NCI-H146 treated with DMSO at 0.1 percent for 48 hours (cell line): ENCODE data around the gene CX3CL1.
A peak's percentile ranks its signal among the peaks of the same experiment; 100 is the strongest.
"Not testable (repeated sequence)": the region's sequence is repeated elsewhere in the genome, so short reads cannot be mapped to it uniquely, and the experiment has no call there.

Source experiments
- DNase-seq: peaks from one replicate; lab custom pipeline; 2025; ENCODE audit not compliant: unreplicated experiment; lab: John Stamatoyannopoulos, UW

Gene CX3CL1

DNA sequence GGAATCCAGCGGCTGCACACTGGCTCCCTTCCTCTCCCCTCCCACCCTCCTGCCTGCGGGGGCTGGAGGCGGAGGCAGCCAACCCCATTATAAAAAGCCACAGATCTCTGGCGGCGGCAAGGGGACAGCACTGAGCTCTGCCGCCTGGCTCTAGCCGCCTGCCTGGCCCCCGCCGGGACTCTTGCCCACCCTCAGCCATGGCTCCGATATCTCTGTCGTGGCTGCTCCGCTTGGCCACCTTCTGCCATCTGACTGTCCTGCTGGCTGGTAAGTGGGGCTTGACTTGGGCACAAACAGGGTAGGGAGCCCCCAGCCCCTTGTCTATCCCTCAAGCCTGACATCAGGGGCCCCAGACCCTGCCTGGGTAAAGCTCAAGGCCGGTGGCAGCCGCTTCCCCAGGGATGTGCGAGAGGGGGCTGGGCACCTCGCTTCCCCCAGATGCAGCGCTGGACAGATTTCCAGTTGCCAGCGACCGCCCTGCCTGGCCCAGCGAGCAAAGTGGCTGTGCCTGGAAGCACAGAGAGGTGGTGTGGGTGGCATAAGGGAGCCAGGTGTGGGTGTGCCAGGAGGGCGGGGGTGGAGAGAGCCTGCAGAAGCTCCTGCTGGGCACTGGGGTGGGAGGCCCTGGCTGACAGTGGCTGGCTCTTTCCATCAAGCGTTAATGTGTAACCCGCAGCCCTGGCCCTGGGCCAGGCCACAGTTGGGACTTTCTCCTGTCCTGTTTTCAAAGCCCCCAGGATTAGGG lies at the start of gene CX3CL1:
Gene CX3CL1 (plus strand): TSS at position 119 of the 745 bp plus-strand sequence. CDS start 79 bp downstream, at position 198.
- peak; percentile 1 for DNase-seq

DNA sequence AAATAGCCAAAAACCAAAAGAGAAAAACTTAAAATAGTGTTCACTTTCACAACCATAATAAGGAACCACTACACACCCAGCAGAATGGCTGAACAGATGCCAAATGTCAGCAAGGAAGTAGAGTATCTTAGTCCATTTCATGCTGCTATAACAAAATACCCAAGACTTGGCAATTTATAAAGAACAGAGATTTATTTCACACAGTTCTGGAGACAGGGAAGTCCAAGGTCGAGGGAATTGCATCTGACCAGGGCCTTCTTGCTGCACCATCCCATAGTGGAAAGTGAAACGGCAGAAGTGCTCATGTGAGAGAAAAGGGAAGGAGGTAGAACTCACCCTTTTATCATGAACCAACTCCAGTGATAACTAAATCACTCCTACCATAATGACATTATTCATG lies 47.5 kb upstream of the CX3CL1 start:
- DNase-seq = no peak

DNA sequence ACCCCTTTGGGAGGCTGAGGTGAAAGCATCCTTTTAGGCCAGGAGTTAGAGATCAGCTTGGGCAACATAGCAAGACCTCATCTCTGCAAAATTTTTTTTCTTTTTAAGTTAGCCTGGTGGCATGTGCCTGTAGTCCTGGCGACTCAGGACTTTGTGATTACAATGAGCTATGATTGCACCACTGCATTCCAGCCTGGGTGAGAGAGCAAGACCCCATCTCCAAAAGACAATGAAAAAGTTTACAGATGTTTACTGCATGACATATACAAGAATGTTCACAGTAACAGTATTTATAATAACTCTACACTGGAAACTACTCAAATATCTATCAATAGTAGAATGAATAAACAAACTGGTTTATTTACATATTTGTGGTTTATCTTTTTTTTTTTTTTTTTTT lies 46.8 kb upstream of the CX3CL1 start:
- no peak for DNase-seq

DNA sequence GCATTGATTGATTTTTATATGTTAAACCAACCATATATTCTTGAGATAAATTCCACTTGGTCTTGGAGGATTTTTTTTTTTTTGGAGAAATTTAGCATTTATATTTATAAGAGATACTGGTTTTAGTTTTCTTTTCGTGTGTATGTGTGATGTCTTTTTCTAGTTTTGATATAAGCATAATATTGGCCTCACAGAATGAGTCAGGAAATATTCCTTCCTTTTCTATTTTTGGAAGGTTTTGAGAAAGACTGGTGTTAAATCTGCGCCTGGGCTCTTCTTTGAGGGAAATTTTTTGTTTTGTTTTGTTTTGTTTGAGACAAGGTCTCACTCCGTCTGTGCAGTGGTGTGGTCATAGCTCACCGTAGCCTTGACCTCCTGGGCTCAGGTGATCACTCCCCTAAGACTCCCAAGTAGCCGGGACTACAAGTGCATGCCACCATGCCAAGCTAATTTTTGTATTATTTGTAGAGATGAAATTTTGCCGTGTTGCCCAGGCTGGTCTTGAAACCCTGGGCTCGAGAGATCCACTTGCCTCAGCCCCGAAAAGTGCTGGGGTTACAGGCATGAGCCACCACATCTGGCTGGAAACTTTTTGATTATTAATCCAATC lies 42.5 kb upstream of the CX3CL1 start:
- no peak for DNase-seq

DNA sequence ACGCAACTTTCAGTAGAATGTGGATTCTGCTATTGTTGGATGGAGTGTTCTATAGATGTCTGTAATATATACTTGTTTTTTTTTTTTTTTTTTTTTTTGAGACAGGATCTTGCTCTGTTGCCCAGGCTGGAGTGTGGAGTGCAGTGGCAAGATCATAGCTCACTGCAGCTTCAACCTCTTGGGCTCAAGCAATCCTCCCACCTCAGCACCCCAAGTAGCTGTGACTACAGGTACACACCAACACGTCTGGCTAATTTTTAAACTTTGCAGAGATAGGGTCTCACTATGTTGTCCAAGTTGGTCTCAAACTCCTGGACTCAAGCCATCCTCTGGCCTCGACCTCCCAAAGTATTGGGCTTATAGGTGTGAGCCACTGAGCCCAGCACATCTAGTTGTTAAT lies 40.9 kb upstream of the CX3CL1 start:
- no peak for DNase-seq

DNA sequence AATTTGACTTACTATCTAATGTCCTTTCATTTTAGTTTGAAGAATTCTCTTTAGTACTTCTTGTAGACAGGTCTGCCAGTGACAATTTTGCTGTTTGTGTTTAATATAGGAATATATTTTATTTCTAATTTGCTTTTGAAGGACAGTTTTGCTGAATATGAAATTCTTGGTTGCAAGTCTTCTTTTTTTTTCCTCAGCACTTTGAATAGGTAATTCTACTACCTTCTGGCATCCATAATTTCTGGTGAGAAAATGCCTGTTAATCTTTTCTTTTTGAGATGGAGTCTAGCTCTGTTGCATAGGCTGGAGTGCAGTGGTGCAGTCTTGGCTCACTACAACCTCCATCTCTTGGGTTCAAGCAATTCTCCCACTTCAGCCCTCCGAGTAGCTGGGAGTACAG lies 38.9 kb upstream of the CX3CL1 start:
- no peak for DNase-seq

DNA sequence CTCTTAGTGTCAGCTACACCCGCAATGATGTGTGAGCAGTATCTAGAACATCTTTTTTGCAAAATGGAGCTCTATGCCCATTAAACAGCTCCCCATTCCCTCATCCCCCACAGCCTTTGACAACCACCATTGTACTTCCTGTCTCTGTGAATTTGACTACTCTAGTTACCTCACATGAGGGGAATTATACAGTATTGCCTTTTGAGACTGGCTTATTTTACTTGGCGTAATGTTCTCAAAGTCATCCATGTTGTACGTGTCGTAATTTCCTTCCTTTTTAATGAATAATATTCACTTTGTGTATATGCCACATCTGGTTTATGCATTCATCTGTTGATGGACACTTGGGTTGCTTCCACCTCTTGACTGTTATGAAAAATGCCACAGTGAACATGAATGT lies 36.9 kb upstream of the CX3CL1 start:
- no peak for DNase-seq

DNA sequence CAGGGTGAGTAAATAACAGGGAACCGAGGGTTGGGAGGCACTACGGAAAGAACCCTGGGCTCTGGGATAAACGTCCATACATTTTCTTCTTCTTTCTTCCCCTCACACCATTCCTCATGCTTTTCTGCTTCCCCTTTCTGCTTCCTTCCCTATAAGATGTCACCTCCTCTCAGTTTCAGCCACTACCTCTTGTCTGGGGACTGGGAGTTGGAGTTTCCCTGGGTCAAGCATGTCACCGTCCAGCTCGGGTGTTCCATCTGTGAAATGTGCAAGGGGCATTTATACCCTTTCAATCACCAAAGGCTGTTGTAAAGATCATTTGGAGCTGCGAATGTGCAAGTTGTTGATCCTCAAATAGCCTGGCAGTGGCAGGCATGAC lies 31.2 kb upstream of the CX3CL1 start:
- no peak for DNase-seq

DNA sequence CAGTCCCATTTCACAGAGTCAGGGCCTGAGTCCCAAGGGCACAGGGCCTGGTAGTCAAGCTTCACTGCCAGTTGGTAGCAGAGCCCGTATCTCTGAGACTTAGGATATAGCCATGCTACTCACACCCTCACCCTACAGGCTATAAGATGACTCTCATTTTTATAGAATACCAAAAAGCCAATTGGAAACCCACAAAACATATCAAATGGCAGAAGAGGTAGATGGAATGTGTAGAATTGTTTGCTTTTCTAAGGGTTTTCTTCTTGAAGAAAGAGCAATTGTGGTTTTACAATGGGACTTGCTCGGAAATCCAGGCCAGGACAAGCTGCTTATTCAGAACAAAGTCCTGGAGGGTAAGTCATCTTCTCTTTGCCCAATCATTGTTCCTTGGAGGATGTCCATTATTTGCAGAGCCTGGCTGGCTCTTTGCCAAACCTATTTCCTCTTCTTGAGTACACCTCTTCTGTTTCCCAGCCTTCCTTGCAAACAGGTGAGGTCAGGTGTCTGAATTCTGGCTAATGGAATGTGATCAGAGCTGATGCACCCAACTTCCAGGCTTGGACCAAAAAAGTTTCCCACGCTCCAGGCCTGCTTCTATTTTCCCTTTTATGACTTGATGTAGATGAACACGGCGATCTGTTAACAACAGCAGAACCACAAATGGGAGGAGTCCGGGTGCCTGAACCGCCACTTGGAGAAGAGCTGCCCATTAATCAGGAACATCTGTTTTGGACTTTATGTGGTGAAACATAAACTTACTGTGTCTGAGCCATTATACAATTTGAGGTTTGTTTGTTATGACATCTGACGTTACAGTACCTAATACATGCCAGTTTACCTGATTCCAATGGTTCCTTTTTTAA lies 30.6 kb upstream of the CX3CL1 start:
- no peak for DNase-seq

DNA sequence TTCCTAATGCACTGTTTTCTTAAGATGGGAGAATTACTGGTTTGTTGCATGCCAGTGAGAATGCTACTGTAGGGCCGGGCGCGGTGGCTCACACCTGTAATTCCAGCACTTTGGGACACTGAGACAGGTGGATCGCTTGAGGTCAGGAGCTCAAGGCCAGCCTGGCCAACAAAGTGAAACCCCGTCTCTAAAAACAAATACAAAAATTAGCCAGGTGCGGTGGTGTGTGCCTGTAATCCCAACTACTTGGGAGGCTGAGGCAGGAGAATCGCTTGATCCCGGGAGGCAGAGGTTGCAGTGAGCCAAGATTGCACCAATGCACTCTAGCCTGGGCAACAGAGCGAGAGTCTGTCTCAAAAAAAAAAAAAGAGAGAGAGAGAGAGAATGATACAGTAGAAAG lies 29.7 kb upstream of the CX3CL1 start:
- DNase-seq = not testable (repeated sequence)

DNA sequence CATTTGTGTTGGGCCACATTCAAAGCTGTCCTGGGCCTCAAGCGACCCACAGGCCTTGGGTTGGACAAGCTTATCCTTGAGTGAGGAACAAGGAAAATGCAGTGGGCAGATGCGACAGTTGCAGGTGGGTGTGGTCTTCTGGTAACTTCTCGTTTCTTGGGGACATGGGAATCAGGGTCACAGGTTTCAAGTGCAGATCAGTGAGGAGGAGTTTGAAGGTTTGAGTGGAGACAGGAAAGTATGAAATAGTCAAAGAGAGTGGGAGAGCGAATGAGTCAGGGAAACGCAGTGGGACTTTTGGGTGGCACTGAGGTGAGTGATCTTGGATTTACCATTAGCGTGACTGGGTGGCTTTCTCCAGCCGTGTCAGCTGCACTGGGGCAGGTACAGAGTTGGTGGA lies 29.1 kb upstream of the CX3CL1 start:
- no peak for DNase-seq

DNA sequence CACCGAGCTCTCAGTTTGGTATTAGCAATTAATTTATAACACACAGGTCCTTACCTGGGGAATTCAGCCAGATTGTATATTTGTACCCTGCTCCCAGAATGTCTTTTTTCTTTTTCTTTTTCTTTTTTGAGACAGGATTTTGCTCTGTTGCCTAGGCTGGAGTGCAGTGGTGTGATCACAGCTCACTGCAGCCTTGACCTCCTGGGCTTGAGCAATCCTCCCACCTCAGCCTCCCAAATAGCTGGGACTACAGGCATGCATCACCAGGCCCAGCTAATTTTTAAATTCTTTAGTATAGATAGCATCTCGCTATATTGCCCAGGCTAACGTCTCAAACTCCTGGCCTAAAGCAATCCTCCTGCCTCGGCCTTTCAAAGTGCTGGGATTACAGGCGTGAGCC lies 28.2 kb upstream of the CX3CL1 start:
- not testable (repeated sequence) for DNase-seq

DNA sequence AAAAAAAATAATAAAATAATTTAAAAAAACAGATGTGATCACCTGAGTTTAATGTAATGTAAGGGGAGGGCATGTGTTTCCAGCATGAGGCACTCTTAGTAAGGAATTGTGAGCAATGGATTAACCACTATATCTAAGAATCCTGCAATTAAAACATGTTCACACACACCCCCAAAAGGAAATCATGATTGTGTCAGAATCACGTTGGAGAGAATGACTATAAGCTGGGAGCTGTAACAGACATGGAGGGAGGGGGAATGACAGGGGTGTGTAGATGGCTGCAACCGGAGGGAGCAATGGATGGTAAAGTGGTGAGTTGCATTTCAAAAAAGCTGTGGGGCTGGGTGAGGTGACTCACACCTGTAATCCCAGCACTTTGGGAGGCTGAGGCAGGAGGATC lies 27.3 kb upstream of the CX3CL1 start:
- DNase-seq = no peak

DNA sequence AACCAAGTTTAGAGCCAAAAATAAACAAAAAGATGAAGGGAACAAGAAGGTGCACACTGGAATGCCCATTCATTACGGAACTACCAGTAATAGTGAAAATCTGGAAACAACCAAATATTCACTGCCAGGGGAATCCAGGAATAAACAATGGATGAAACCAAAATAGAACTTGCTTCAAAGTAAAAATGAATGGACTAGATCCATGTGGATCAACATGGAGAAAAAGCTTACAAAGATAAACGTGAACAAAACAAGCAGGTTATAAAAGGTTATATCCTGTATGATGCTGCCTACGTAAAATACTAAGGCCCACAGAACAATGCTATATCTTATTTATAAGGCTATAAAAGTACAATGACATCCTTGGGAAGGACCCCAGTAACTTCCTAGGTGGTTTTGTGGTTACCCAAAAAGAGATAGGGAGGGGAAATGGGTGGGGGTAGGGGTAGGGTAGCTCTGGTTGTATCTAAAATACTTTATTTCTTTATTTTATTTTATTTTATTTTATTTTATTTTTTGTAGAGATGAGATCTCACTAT lies 26.6 kb upstream of the CX3CL1 start:
- no peak for DNase-seq

DNA sequence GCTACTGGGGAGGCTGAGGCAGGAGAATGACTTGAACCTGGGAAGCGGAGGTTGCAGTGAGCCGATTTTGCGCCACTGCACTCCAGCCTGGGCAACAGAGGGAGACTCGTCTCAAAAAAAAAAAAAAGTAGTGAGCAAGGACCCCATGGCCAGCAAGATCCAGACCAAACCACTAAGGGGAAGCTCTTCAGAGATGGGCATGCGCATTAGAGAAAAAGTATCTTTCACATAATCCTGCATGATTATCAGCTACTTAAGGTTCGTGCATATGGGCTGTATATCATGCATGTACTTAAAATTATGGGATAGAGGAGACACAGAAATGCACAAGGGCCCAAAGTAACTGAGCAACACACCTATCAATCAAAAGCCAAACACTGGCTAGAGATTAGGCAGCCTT lies 24.4 kb upstream of the CX3CL1 start:
- DNase-seq = no peak

DNA sequence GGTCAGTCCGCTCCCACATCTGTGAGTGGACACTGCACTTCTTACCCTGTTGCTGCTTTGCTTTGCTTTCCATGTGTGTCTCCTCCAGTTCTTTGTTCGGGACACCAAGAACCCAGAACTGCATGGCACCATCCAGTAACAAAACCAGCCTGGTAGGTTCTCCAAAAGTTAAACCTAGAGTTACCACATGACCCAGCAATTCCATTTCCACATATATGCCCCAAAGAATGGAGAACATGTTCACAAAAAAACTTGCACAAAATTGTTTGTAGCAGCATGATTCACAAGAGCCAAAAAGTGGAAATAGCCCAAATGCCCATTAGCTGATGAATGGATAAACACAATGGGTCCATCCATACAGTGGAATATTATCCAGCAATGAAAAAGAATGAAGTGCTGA lies 24.0 kb upstream of the CX3CL1 start:
- no peak for DNase-seq

DNA sequence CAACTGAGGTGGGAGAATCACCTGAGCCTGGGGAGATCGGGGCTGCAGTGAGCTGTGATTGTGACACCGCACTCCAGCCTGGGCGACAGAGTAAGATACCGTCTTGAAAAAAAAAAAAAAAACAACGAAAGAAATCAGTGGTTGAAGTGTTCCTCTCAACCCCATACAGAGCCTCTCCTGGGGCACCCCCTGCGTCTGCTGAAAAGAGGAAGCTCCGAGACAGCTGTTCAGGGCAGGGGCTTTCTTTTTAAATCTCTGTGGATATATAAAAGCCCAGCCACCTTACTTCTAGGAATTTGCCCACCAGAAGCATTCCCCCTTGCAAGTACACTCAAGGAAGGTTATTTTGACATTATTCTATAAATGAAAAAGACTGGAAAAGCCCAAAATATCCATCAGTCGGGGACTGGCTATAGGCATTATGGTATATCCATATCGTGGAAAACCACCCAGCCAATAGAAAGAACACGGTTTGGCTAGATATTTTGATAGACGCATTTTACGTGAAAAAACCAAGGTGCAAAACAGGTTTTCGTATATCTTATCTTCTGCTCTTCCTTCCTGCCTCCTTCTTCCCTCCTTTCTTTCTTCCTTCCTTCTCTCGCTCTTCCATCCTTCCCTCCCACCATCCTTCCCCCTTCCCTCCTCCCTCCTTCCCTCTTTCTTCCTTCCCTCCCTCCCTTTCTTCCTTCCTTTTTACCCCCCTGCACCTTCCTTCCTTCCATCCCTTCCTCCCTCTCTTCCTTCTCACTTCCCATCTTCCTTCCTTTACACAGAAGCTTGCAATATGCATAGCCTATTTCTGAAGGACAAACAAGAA lies 22.9 kb upstream of the CX3CL1 start:
- no peak for DNase-seq

DNA sequence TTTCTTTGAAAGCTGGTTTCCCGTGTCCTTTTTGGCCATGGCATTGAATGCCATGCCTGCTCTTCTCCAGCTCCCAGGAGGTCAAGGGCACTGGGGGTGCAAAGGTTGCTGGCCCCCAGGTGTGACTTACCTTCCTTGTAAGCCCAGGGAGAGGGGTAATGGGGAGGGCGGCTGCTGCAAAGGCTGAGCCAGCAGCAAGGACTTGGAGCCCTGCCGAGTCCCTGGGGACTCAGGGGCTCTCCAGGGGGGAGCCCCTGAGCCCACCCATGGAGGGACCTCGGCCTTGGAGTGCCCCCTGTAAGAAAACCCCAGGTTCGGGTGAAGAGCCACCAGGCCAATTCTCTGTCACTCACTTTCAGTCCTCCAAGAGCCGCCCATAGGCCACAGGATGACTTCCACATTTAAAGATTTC lies 19.6 kb upstream of the CX3CL1 start:
- no peak for DNase-seq

DNA sequence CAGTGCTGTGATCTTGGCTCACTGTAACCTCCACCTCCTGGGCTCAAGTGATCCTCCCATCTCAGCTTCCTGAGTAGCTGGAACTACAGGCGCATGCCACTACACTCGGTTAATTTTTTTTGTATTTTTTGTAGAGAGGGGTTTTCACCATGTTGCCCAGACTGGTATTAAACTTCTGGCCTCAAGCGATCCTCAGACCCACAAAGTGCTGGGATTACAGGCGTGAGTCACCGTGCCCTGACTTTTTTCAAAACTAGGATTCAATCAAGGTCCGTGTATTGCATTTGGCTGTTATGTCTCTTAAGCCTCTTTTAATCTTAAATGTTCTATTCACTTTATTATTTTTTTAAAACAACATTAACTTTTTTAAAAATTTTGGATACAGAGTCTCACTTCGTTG lies 18.0 kb upstream of the CX3CL1 start:
- no peak for DNase-seq

DNA sequence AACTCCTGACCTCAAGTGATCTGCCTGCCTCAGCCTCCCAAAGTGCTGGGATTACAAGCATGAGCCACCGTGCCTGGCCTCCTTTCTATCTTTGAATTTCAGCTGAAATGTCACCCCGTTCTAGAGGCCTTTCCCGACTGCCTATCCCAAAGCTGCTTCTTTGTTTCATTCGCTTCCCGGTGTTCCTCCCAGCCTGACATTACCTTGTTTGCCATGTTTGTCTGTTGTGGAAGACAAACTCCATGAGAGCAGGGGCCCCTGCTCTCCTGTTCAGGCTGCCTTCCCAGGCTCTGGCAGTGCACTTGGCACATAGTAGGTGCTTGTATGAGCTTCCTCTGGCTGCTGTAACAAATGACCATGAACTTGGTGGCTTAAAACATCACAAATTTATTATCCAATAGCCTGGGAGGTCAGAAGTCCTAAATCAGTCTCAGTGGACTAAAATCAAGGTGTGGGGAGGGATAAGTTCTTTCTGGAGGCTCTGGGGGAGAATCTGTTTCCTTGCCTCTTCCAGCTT lies 16.3 kb upstream of the CX3CL1 start:
- DNase-seq = no peak

DNA sequence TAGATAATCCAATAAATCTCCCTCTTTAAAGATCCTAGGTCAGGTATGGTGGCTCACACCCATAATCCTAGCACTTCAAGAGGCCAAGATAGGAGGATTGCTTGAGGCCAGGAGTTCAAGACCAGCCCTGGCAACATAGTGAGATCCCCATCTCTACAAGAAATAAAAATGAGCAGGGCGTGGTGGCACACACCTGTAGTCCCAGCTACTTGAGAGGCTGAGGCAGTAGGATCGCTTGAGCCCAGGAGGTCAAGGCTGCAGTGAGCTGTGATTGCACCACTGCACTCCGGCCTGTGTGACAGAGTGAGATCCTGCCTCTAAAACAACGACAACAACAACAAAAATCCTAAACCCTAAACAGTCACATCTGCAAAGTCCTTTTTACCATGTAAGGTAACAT lies 15.7 kb upstream of the CX3CL1 start:
- DNase-seq = no peak
